Trophoblast cell (in vitro differentiated cells and primary cell): ENCODE data around the gene ATG2B.

Experiments used
- DNase-seq, 2 donors: peaks; one replicate each; pipeline ENCODE4 v3.0.0-alpha.2; 2016
- H2AFZ ChIP-seq: 2 replicates; pipeline ENCODE4 v1.6.1; 2013; ENCODE audit warnings: low read length, moderate library complexity, mild to moderate bottlenecking; ENCODE audit not compliant: insufficient read depth, poor library complexity
- H2AK5ac ChIP-seq: 2 replicates; pipeline ENCODE4 v1.6.1; 2013; ENCODE audit warnings: mild to moderate bottlenecking, low read length
- H2BK120ac ChIP-seq: 2 replicates; pipeline ENCODE4 v1.6.1; 2013; ENCODE audit warnings: low read length, mild to moderate bottlenecking, moderate library complexity; ENCODE audit not compliant: insufficient read depth, poor library complexity
- H2BK12ac ChIP-seq: 2 replicates; pipeline ENCODE4 v1.6.1; 2013; ENCODE audit warnings: mild to moderate bottlenecking, low read length, moderate library complexity
- H2BK5ac ChIP-seq: 2 replicates; pipeline ENCODE4 v1.6.1; 2013; ENCODE audit warnings: low read length, low read depth, moderate library complexity, mild to moderate bottlenecking; ENCODE audit not compliant: poor library complexity
- H3K14ac ChIP-seq: 2 replicates; pipeline ENCODE4 v1.6.1; 2013; ENCODE audit warnings: mild to moderate bottlenecking, low read length
- H3K18ac ChIP-seq: 2 replicates; pipeline ENCODE4 v1.6.1; 2013; ENCODE audit warnings: mild to moderate bottlenecking, low read length
- H3K23ac ChIP-seq: 2 replicates; pipeline ENCODE4 v1.6.1; 2013; ENCODE audit warnings: low read length
- H3K27ac ChIP-seq: 2 replicates; pipeline ENCODE4 v1.5.1; 2013; ENCODE audit warnings: low read depth, mild to moderate bottlenecking, inconsistent platforms, low read length, moderate library complexity
- H3K27me3 ChIP-seq: 2 replicates; pipeline ENCODE4 v1.6.1; 2013; ENCODE audit warnings: inconsistent platforms, mild to moderate bottlenecking, low read length, moderate library complexity; ENCODE audit not compliant: insufficient read depth
- H3K36me3 ChIP-seq, 2 experiments: 1 replicate in 1 of 2; 2 replicates in 1 of 2; pipeline ENCODE4 v1.6.1; 2013; ENCODE audit warnings: low read length in 2 of 2, mild to moderate bottlenecking in 2 of 2, moderate library complexity in 1 of 2; ENCODE audit not compliant: insufficient read depth in 2 of 2, control insufficient read depth in 1 of 2
- H3K4ac ChIP-seq: 2 replicates; pipeline ENCODE4 v1.6.1; 2013; ENCODE audit warnings: low read depth, mild to moderate bottlenecking, low read length, moderate library complexity
- H3K4me1 ChIP-seq, 2 experiments: 1 replicate in 1 of 2; 2 replicates in 1 of 2; pipeline ENCODE4 v1.6.1; 2013; ENCODE audit warnings: low read length in 2 of 2, mild to moderate bottlenecking in 2 of 2, moderate library complexity in 1 of 2; ENCODE audit not compliant: insufficient read depth in 2 of 2, control insufficient read depth in 1 of 2
- H3K4me2 ChIP-seq: 2 replicates; pipeline ENCODE4 v1.6.1; 2013; ENCODE audit warnings: inconsistent platforms, mild to moderate bottlenecking, low read length, moderate library complexity
- H3K4me3 ChIP-seq: 2 replicates; pipeline ENCODE4 v1.5.1; 2013; ENCODE audit warnings: mild to moderate bottlenecking, low read depth, low read length, inconsistent platforms
- H3K79me1 ChIP-seq: one replicate; pipeline ENCODE4 v1.6.1; 2013; ENCODE audit warnings: low read length
- H3K79me2 ChIP-seq: 2 replicates; pipeline ENCODE4 v1.6.1; 2013; ENCODE audit warnings: low read length, mild to moderate bottlenecking; ENCODE audit not compliant: control insufficient read depth, insufficient read depth, poor library complexity
- H3K9ac ChIP-seq: 2 replicates; pipeline ENCODE4 v1.6.1; 2013; ENCODE audit warnings: mild to moderate bottlenecking, low read length
- H3K9me3 ChIP-seq: 2 replicates; pipeline ENCODE4 v1.6.1; 2013; ENCODE audit warnings: low read depth, mild to moderate bottlenecking, control low read depth, inconsistent platforms, low read length; ENCODE audit not compliant: insufficient read depth
- H4K12ac ChIP-seq: 2 replicates; pipeline ENCODE4 v1.6.1; 2013; ENCODE audit warnings: low read depth, mild to moderate bottlenecking, low read length, moderate library complexity
- H4K8ac ChIP-seq: 2 replicates; pipeline ENCODE4 v1.6.1; 2013; ENCODE audit warnings: low read depth, mild to moderate bottlenecking, low read length, moderate library complexity
- H4K91ac ChIP-seq: one replicate; pipeline ENCODE4 v1.6.1; 2013; ENCODE audit warnings: low read depth, mild to moderate bottlenecking, low read length, moderate library complexity
- WGBS: extraction: QIAGEN DNeasy Blood & Tissue Kit; methylation state at CpG from one replicate; pipeline ENCODE4 v1.1.7; 2013; ENCODE audit warnings: missing lambda C conversion rate; ENCODE audit not compliant: insufficient read length, insufficient coverage; ENCODE audit errors: extremely low coverage; 5-methylcytosine and 5-hydroxymethylcytosine counted together

Gene ATG2B

GRCh38 chr14:96338551-96338950, 24.6 kb downstream of the ATG2B start:
- Histone ChIP-seq H3K27ac (no peak overlapping the region), H2BK12ac (no peak overlapping the region), H3K27me3 (no peaks in the 10 kb centered on the region), H4K91ac (no peak overlapping the region), H2BK120ac (no peak overlapping the region), H3K14ac (no peak overlapping the region), H3K23ac (no peak overlapping the region), H2BK5ac (no peak overlapping the region), H3K4me2 (no peak overlapping the region), H3K4me1 (no peaks in the 10 kb centered on the region), H3K36me3 (peaks cover 2 to 4% of the 10 kb centered on the region in 2 experiments), H3K4me3 (no peak overlapping the region), H2AFZ (no peak overlapping the region), H3K4ac (no peak overlapping the region), H4K8ac (no peak overlapping the region), H4K12ac (no peak overlapping the region), H3K79me1 (no peaks in the 10 kb centered on the region), H3K9ac (no peak overlapping the region), H3K9me3 (no peaks in the 10 kb centered on the region), H2AK5ac (no peak overlapping the region), H3K79me2 (no peaks in the 10 kb centered on the region), H3K18ac (no peak overlapping the region)
- DNase-seq, result no peak
- no CpG with 5 or more reads among the region's 1 CpG for WGBS

- Histone ChIP-seq H3K23ac (no peak overlapping the region), H2BK12ac (no peak overlapping the region), H3K9ac (no peak overlapping the region), H3K27me3 (no peaks in the 10 kb centered on the region), H4K91ac (no peak overlapping the region), H2AK5ac (no peak overlapping the region), H2BK5ac (no peak overlapping the region), H3K4me2 (no peak overlapping the region), H3K9me3 (no peaks in the 10 kb centered on the region), H3K4me1 (no peaks in the 10 kb centered on the region), H3K4ac (no peak overlapping the region), H2BK120ac (no peak overlapping the region), H3K18ac (no peak overlapping the region), H3K36me3 (peaks cover 0 to 5% of the 10 kb centered on the region in 2 experiments), H3K14ac (no peak overlapping the region), H3K27ac (no peak overlapping the region), H4K8ac (no peak overlapping the region), H2AFZ (no peak overlapping the region), H3K79me1 (no peaks in the 10 kb centered on the region), H4K12ac (no peak overlapping the region), H3K4me3 (no peak overlapping the region), H3K79me2 (no peaks in the 10 kb centered on the region)
- DNase-seq, result no peak
- no CpG with 5 or more reads among the region's 7 CpGs for WGBS
Measured at GRCh38 chr14:96324219-96324618, 38.9 kb downstream of the ATG2B start.

GRCh38 chr14:96320605-96321004, 42.5 kb downstream of the ATG2B start:
- H3K79me2 ChIP-seq, result no peaks in the 10 kb centered on the region
- no peak overlapping the region for H4K8ac ChIP-seq
- H3K14ac ChIP-seq, result no peak overlapping the region
- no peak for DNase-seq
- no peak overlapping the region for H3K9ac ChIP-seq
- peaks cover 3 to 13% of the 10 kb centered on the region in 2 experiments for H3K36me3 ChIP-seq
- no peak overlapping the region for H3K27ac ChIP-seq
- H2AFZ ChIP-seq, result no peak overlapping the region
- no peaks in the 10 kb centered on the region for H3K4me1 ChIP-seq
- no peak overlapping the region for H2AK5ac ChIP-seq
- no peak overlapping the region for H4K12ac ChIP-seq
- H3K23ac ChIP-seq, result no peak overlapping the region
- no peak overlapping the region for H3K4me3 ChIP-seq
- no peak overlapping the region for H2BK120ac ChIP-seq
- no peak overlapping the region for H3K4ac ChIP-seq
- H3K18ac ChIP-seq, result no peak overlapping the region
- H3K79me1 ChIP-seq, result no peaks in the 10 kb centered on the region
- no peaks in the 10 kb centered on the region for H3K27me3 ChIP-seq
- H3K4me2 ChIP-seq, result no peak overlapping the region
- WGBS, result no CpG with 5 or more reads among the region's 1 CpG
- H3K9me3 ChIP-seq, result no peaks in the 10 kb centered on the region
- no peak overlapping the region for H2BK12ac ChIP-seq
- no peak overlapping the region for H4K91ac ChIP-seq
- no peak overlapping the region for H2BK5ac ChIP-seq

GRCh38 chr14:96318836-96319235, 44.3 kb downstream of the ATG2B start:
- Histone ChIP-seq H3K27ac (no peak overlapping the region), H4K8ac (no peak overlapping the region), H3K4ac (no peak overlapping the region), H2AFZ (no peak overlapping the region), H3K4me3 (no peak overlapping the region), H3K9me3 (no peaks in the 10 kb centered on the region), H3K36me3 (peaks cover 3 to 15% of the 10 kb centered on the region in 2 experiments), H3K23ac (no peak overlapping the region), H4K91ac (no peak overlapping the region), H2BK120ac (no peak overlapping the region), H3K4me2 (no peak overlapping the region), H3K14ac (no peak overlapping the region), H3K4me1 (no peaks in the 10 kb centered on the region), H2BK5ac (no peak overlapping the region), H3K18ac (no peak overlapping the region), H3K9ac (no peak overlapping the region), H3K79me1 (no peaks in the 10 kb centered on the region), H3K27me3 (no peaks in the 10 kb centered on the region), H2BK12ac (no peak overlapping the region), H3K79me2 (no peaks in the 10 kb centered on the region), H4K12ac (no peak overlapping the region), H2AK5ac (no peak overlapping the region)
- no peak for DNase-seq
- no CpG with 5 or more reads among the region's 9 CpGs for WGBS
